HUES48 (cell line): ENCODE measurements around the gene HARBI1.

Source experiments
- H3K27ac ChIP-seq: one replicate; pipeline ENCODE4 v1.7.0; 2013; ENCODE audit warnings: low read depth, low read length, inconsistent platforms
- H3K27me3 ChIP-seq: 2 replicates; pipeline ENCODE4 v1.6.1; 2013; ENCODE audit warnings: mild to moderate bottlenecking, low read length; ENCODE audit not compliant: control insufficient read depth, insufficient read depth
- H3K36me3 ChIP-seq: 2 replicates; pipeline ENCODE4 v1.6.1; 2013; ENCODE audit warnings: low read length; ENCODE audit not compliant: control insufficient read depth, insufficient read depth
- H3K4me1 ChIP-seq: 2 replicates; pipeline ENCODE4 v1.6.1; 2013; ENCODE audit warnings: mild to moderate bottlenecking, low read length; ENCODE audit not compliant: control insufficient read depth, insufficient read depth
- H3K4me3 ChIP-seq: 2 replicates; pipeline ENCODE4 v1.5.1; 2013; ENCODE audit warnings: mild to moderate bottlenecking, low read depth, low read length
- H3K9ac ChIP-seq: 2 replicates; pipeline ENCODE4 v1.6.1; 2013; ENCODE audit warnings: mild to moderate bottlenecking, low read depth, low read length, moderate library complexity
- H3K9me3 ChIP-seq: 2 replicates; pipeline ENCODE4 v1.6.1; 2013; ENCODE audit warnings: low read length; ENCODE audit not compliant: control insufficient read depth, insufficient read depth

Gene HARBI1

DNA sequence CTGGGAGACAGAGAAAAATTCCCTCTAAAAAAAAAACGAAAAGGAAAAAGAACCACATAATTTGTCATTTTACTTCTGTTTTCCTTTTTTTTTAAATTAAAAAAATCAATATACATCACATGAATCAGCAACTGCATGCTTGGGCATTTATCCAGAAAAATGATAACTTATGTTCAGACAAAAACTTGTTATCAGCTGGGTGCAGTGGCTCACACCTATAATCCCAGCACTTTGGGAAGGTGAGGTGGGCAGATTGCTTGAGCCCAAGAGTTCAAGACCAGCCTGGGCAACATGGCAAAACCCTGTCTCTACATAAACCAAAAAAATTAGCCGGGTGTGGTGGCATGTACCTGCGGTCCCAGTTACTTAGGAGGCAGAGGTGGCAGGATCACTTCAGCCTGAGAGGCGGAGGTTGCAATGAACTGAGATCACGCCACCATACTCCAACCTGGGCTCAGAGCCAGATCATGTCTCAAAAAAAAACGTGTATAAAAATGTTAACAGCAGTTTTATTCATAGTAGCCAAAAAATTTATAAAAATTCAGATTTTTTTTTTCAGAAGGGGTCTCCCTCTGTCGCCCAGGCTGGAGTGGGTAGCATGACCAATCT, 51.7 kb downstream of the HARBI1 start:
- Histone ChIP-seq H3K36me3 (no peaks in the 10 kb centered on the region), H3K9ac (no peak overlapping the region), H3K4me3 (no peak overlapping the region), H3K4me1 (0 out of 2 replicates have a peak, but pooled peaks cover 6% of the 10 kb centered on the region), H3K27me3 (no peaks in the 10 kb centered on the region), H3K27ac (no peak overlapping the region), H3K9me3 (no peaks in the 10 kb centered on the region)

DNA sequence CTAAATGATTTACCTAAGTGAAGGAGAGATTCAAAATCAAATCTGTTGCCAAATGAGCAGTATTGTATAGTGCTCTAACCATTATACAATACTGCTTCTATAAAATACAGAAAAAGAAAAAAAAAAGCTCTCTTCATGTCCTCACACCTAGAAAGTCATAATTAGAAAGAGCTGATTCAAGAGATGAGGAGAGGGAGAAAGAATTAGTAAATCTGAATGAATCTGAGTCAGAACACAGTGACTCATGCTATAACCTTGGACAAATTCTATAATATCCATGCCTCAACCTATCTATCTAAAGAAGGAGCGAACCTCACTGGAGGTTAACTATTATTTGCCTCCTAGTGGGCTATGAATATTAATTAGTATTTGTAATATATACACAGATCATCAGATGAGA, 52.6 kb downstream of the HARBI1 start:
- no peaks in the 10 kb centered on the region for H3K27me3 ChIP-seq
- no peak overlapping the region for H3K27ac ChIP-seq
- H3K9me3 ChIP-seq = no peaks in the 10 kb centered on the region
- H3K9ac ChIP-seq = no peak overlapping the region
- 0 out of 2 replicates have a peak, but pooled peaks cover 6% of the 10 kb centered on the region for H3K4me1 ChIP-seq
- H3K4me3 ChIP-seq = no peak overlapping the region
- no peaks in the 10 kb centered on the region for H3K36me3 ChIP-seq

GRCh38 chr11:46562527-46562926, 54.5 kb downstream of the HARBI1 start:
- H3K9ac ChIP-seq = no peak overlapping the region
- 0 out of 2 replicates have a peak, but pooled peaks cover 6% of the 10 kb centered on the region for H3K4me1 ChIP-seq
- H3K9me3 ChIP-seq = no peaks in the 10 kb centered on the region
- H3K36me3 ChIP-seq = no peaks in the 10 kb centered on the region
- no peaks in the 10 kb centered on the region for H3K27me3 ChIP-seq
- H3K27ac ChIP-seq = no peak overlapping the region
- H3K4me3 ChIP-seq = no peak overlapping the region

DNA sequence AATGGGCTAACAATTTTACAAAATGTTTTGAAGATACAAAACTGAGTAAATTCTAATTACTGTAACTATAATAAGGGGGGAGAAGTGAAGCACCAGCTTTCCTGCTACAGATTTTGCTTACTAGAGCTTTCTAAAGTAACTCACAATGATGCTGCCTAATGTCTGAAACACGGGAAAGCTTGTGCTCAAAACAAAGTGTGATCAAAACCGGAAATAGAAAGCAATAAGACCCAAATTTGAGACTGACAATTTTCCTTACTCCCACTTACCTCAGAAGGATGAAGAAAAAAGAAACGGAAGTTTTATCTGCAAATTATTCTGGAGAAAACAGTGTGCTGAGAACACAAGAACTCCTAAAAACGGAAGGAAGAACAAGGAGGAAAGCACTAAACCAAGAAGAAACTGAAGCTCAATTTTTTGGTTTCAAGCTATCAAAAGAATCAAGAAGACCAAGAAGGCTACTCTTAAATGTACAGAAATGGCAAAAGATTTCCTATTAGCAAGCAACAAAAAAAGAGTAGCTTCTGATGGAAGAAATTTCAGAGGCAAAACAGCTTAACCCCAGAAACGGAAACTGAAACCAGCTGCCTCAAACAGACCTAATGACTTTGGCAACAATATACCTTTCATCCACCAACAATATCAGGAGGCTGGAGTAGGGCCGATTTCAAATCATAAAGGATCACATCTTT, 56.6 kb downstream of the HARBI1 start:
- no peak overlapping the region for H3K9ac ChIP-seq
- H3K4me3 ChIP-seq = no peak overlapping the region
- H3K36me3 ChIP-seq = no peaks in the 10 kb centered on the region
- H3K27ac ChIP-seq = no peak overlapping the region
- H3K9me3 ChIP-seq = no peaks in the 10 kb centered on the region
- H3K4me1 ChIP-seq = peaks cover 10% of the 10 kb centered on the region
- H3K27me3 ChIP-seq = no peaks in the 10 kb centered on the region

DNA sequence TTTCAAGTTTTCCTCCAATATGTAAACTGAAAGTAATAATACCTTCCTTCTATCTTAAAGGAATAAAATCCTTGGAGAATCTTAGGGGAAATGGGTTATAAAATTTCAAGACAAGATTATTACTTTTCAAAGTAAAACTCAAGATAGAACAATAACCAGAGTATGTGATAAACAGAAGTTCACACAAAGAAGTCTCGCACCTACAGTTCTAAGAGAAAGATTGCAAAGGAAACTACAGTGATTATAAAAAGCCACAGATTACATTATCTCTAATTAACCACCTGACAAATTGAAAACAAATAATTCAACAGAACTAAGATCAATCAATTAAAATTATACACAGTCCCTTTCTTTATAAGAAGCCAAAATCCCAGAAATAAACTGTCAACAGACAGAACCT, 57.2 kb downstream of the HARBI1 start:
- no peaks in the 10 kb centered on the region for H3K27me3 ChIP-seq
- peaks cover 16% of the 10 kb centered on the region for H3K4me1 ChIP-seq
- no peak overlapping the region for H3K4me3 ChIP-seq
- H3K36me3 ChIP-seq = no peaks in the 10 kb centered on the region
- H3K9ac ChIP-seq = no peak overlapping the region
- H3K9me3 ChIP-seq = no peaks in the 10 kb centered on the region
- no peak overlapping the region for H3K27ac ChIP-seq

DNA sequence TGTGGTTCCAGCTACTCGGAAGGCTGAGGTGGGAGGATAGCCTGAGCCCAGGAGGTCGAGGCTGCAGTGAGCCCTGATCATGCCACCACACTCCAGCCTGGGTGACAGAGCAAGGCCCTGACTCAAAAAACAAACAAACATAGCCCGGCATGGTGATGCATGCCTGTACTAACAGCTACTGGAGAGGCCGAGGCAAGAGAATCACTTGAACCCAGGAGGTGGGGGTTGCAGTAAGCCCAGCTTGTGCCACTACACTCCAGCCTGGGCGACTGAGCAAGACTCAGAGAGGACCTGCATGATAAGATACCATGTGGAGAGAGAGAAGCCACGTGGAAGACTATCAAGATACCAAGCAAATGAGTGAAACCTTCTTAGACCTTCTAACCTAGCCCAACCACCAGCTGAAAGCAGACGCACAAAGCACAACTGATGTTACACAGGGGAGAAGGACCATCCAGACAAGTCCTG, 59.3 kb downstream of the HARBI1 start:
- no peaks in the 10 kb centered on the region for H3K27me3 ChIP-seq
- H3K27ac ChIP-seq = no peak overlapping the region
- no peak overlapping the region for H3K4me3 ChIP-seq
- no peaks in the 10 kb centered on the region for H3K36me3 ChIP-seq
- H3K4me1 ChIP-seq = peaks cover 29% of the 10 kb centered on the region
- H3K9me3 ChIP-seq = no peaks in the 10 kb centered on the region
- H3K9ac ChIP-seq = no peak overlapping the region

- Histone ChIP-seq H3K27me3 (no peaks in the 10 kb centered on the region), H3K9ac (peak overlapping the region; percentile 29; the same call in 1 of the 2 replicates), H3K4me1 (peaks cover 24% of the 10 kb centered on the region), H3K36me3 (no peaks in the 10 kb centered on the region), H3K9me3 (no peaks in the 10 kb centered on the region), H3K4me3 (no peak overlapping the region), H3K27ac (peak overlapping the region; percentile 95)
Observed at GRCh38 chr11:46555267-46556054, 61.6 kb downstream of the HARBI1 start.

GRCh38 chr11:46554213-46555147, 62.5 kb downstream of the HARBI1 start:
- Histone ChIP-seq H3K27ac (peak overlapping the region; percentile 95), H3K27me3 (no peaks in the 10 kb centered on the region), H3K36me3 (no peaks in the 10 kb centered on the region), H3K4me1 (peaks cover 24% of the 10 kb centered on the region), H3K9me3 (no peaks in the 10 kb centered on the region), H3K4me3 (no peak overlapping the region), H3K9ac (peak overlapping the region; percentile 29; the same call in 1 of the 2 replicates)

- Histone ChIP-seq H3K9ac (peak overlapping the region; percentile 29; the same call in 1 of the 2 replicates), H3K27ac (peak overlapping the region; percentile 95), H3K4me3 (no peak overlapping the region), H3K36me3 (no peaks in the 10 kb centered on the region), H3K4me1 (peaks cover 24% of the 10 kb centered on the region), H3K27me3 (no peaks in the 10 kb centered on the region), H3K9me3 (no peaks in the 10 kb centered on the region)
Observed at GRCh38 chr11:46553814-46554212, 63.2 kb downstream of the HARBI1 start.
